A549 (cell line): Measurements from ENCODE around the gene TIA1.

Experiments used
- BHLHE40 ChIP-seq: IDR thresholded peaks from 2 replicates; pipeline ENCODE4 v1.6.1; 2012; ENCODE audit warnings: low read depth, low read length, inconsistent platforms
- CTCF ChIP-seq: fragments of >200 bp; sonication (Bioruptor Twin); formaldehyde crosslinking; IDR thresholded peaks from 3 replicates; pipeline ENCODE4 v1.5.1; 2016
- EP300 ChIP-seq, 2 experiments: fragments of >200 bp; sonication (Bioruptor Twin); formaldehyde crosslinking; IDR thresholded peaks; 2 replicates in 1 of 2; 3 replicates in 1 of 2; pipeline ENCODE4 v1.6.1; 2016 to 2017
- HDAC2 ChIP-seq: fragments of 200-600 bp; sonication (generic); IDR thresholded peaks from 2 replicates; pipeline ENCODE4 v1.6.1; 2016
- MAX ChIP-seq: IDR thresholded peaks from 2 replicates; pipeline ENCODE4 v1.6.1; 2012
- MYC ChIP-seq: IDR thresholded peaks from 2 replicates; pipeline ENCODE4 v1.6.1; 2012; ENCODE audit warnings: mild to moderate bottlenecking, inconsistent platforms, low read length, improper control_type of control experiment, borderline replicate concordance
- NR3C1 ChIP-seq: fragments of >200 bp; sonication (Bioruptor Twin); formaldehyde crosslinking; IDR thresholded peaks from 3 replicates; pipeline ENCODE4 v1.6.1; 2017
- POLR2A ChIP-seq: IDR thresholded peaks from 2 replicates; pipeline ENCODE4 v1.6.1; 2012; ENCODE audit warnings: mild to moderate bottlenecking, low read length
- POLR2AphosphoS2 ChIP-seq: conservative IDR thresholded peaks from 2 replicates; pipeline ENCODE4 v1.6.1; 2012; ENCODE audit warnings: low read length, improper control_type of control experiment, inconsistent platforms
- RAD21 ChIP-seq, 2 experiments: fragments of >200 bp in 1 of 2; sonication (Bioruptor Twin) in 1 of 2; formaldehyde crosslinking in 1 of 2; IDR thresholded peaks in 1 of 2; conservative IDR thresholded peaks in 1 of 2; 2 replicates in 1 of 2; 3 replicates in 1 of 2; pipeline ENCODE4 v1.6.1; 2012 to 2018; ENCODE audit warnings: inconsistent platforms in 1 of 2
- ZC3H11A ChIP-seq: fragments of 450-650 bp; IDR thresholded peaks from 2 replicates; pipeline ENCODE4 v1.6.1; 2014; ENCODE audit warnings: antibody characterized with exemption, mild to moderate bottlenecking
- TF ChIP-seq, protein P1 (sequence below): fragments of 250-450 bp; sonication (Bioruptor Pico); IDR thresholded peaks from 2 replicates; pipeline ENCODE4 v1.5.0; 2020; ENCODE audit warnings: low read depth, mild to moderate bottlenecking, moderate library complexity

GRCh38 chr2:70226781-70227180 lies 21.6 kb downstream of the TIA1 start:
- TF ChIP-seq MAX (no peak), CTCF (no peak), NR3C1 (no peak), BHLHE40 (no peak), HDAC2 (no peak), MYC (no peak), EP300 (IDR thresholded peaks at IDR 0.05) (no peak), POLR2A (no peak), POLR2AphosphoS2 (no peak), RAD21 (conservative IDR thresholded peaks at IDR 0.05 in 1 of 2, IDR thresholded peaks at IDR 0.05 in 1 of 2) (no peak), ZC3H11A (no peak)
- TF ChIP-seq, protein P1, sequence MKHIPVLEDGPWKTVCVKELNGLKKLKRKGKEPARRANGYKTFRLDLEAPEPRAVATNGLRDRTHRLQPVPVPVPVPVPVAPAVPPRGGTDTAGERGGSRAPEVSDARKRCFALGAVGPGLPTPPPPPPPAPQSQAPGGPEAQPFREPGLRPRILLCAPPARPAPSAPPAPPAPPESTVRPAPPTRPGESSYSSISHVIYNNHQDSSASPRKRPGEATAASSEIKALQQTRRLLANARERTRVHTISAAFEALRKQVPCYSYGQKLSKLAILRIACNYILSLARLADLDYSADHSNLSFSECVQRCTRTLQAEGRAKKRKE (CRISPR knock-in tag), result no peak
